Inferior parietal cortex (tissue), 1 donor: ENCODE data around the gene NPHP4.

Source experiments
- DNase-seq: peaks from one replicate; pipeline ENCODE4 v3.0.0-alpha.2; 2016; ENCODE audit errors: extremely low spot score

NPHP4 gene

GRCh38 chr1:5990913-5991312 is 1.3 kb downstream of the NPHP4 start:
- DNase-seq = no peak

GRCh38 chr1:5989731-5990271 is 2.4 kb downstream of the NPHP4 start:
- no peak for DNase-seq

GRCh38 chr1:5989286-5989605 is 3.0 kb downstream of the NPHP4 start:
- no peak for DNase-seq

GRCh38 chr1:5988596-5989285 is 3.5 kb downstream of the NPHP4 start:
- DNase-seq = no peak

- DNase-seq = no peak
These were observed 6.2 kb downstream of the NPHP4 start for GRCh38 chr1:5986018-5986417.

GRCh38 chr1:5985250-5985649 is 7.0 kb downstream of the NPHP4 start:
- DNase-seq = no peak

GRCh38 chr1:5983361-5984103 is 8.7 kb downstream of the NPHP4 start:
- DNase-seq = no peak

GRCh38 chr1:5982868-5983267 is 9.4 kb downstream of the NPHP4 start:
- no peak for DNase-seq

GRCh38 chr1:5982276-5982675 is 9.9 kb downstream of the NPHP4 start:
- no peak for DNase-seq

GRCh38 chr1:5981009-5981380 is 11.2 kb downstream of the NPHP4 start:
- no peak for DNase-seq

GRCh38 chr1:5980314-5981008 is 11.8 kb downstream of the NPHP4 start:
- no peak for DNase-seq

GRCh38 chr1:5979536-5980313 is 12.5 kb downstream of the NPHP4 start:
- no peak for DNase-seq

- DNase-seq = no peak
These were observed 13.8 kb downstream of the NPHP4 start for GRCh38 chr1:5978452-5978851.

GRCh38 chr1:5977494-5978444 is 14.5 kb downstream of the NPHP4 start:
- no peak for DNase-seq

- DNase-seq = no peak
These were observed 15.3 kb downstream of the NPHP4 start for GRCh38 chr1:5976726-5977493.

- no peak for DNase-seq
These were observed 16.0 kb downstream of the NPHP4 start for GRCh38 chr1:5976231-5976630.

- DNase-seq = peak; percentile 67
These were observed 16.9 kb downstream of the NPHP4 start for GRCh38 chr1:5975133-5975880.

GRCh38 chr1:5974631-5975030 is 17.6 kb downstream of the NPHP4 start:
- no peak for DNase-seq

GRCh38 chr1:5973771-5974170 is 18.5 kb downstream of the NPHP4 start:
- peak; percentile 64 for DNase-seq
